ENCODE measurements around the gene MYO1D.

Gene MYO1D

DNA sequence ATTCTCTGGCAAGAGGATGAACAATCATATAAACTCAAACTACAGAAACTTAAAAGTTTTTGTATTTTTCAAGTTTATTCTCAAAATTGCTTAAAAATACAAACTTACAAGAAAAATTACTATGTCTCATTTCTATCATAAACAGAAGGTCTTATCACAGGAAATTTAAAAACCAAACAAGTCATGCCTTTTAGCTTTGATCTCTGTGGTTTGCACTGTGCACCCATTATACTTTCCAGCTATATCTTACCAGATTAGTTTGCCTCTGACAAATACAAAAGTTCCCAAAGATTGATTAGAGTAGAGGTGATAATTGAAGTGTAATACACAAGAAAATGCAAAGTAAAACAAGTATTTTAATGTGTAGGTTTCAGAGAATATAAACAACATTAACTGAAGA, 117.4 kb downstream of the MYO1D start:
- ATAC-seq: no peak
- TF ChIP-seq, protein P1, sequence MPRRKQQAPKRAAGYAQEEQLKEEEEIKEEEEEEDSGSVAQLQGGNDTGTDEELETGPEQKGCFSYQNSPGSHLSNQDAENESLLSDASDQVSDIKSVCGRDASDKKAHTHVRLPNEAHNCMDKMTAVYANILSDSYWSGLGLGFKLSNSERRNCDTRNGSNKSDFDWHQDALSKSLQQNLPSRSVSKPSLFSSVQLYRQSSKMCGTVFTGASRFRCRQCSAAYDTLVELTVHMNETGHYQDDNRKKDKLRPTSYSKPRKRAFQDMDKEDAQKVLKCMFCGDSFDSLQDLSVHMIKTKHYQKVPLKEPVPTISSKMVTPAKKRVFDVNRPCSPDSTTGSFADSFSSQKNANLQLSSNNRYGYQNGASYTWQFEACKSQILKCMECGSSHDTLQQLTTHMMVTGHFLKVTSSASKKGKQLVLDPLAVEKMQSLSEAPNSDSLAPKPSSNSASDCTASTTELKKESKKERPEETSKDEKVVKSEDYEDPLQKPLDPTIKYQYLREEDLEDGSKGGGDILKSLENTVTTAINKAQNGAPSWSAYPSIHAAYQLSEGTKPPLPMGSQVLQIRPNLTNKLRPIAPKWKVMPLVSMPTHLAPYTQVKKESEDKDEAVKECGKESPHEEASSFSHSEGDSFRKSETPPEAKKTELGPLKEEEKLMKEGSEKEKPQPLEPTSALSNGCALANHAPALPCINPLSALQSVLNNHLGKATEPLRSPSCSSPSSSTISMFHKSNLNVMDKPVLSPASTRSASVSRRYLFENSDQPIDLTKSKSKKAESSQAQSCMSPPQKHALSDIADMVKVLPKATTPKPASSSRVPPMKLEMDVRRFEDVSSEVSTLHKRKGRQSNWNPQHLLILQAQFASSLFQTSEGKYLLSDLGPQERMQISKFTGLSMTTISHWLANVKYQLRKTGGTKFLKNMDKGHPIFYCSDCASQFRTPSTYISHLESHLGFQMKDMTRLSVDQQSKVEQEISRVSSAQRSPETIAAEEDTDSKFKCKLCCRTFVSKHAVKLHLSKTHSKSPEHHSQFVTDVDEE (CRISPR knock-in tag; IDR thresholded peaks at IDR 0.05): no peak
- TF ChIP-seq, protein P2, sequence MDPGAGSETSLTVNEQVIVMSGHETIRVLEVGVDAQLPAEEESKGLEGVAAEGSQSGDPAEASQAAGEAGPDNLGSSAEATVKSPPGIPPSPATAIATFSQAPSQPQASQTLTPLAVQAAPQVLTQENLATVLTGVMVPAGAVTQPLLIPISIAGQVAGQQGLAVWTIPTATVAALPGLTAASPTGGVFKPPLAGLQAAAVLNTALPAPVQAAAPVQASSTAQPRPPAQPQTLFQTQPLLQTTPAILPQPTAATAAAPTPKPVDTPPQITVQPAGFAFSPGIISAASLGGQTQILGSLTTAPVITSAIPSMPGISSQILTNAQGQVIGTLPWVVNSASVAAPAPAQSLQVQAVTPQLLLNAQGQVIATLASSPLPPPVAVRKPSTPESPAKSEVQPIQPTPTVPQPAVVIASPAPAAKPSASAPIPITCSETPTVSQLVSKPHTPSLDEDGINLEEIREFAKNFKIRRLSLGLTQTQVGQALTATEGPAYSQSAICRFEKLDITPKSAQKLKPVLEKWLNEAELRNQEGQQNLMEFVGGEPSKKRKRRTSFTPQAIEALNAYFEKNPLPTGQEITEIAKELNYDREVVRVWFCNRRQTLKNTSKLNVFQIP (CRISPR knock-in tag; IDR thresholded peaks at IDR 0.05; ENCODE audit: borderline replicate concordance, low read depth): no peak
- TF ChIP-seq ARNTL (CRISPR knock-in tag; IDR thresholded peaks at IDR 0.05; ENCODE audit: borderline replicate concordance, low read depth) (no peak), SNAI2 (CRISPR knock-in tag; IDR thresholded peaks at IDR 0.05) (no peak), ZFP3 (CRISPR knock-in tag; IDR thresholded peaks at IDR 0.05) (no peak), GLIS3 (CRISPR knock-in tag; IDR thresholded peaks at IDR 0.05) (no peak), PPARA (CRISPR knock-in tag; IDR thresholded peaks at IDR 0.05; ENCODE audit: borderline replicate concordance) (no peak), RARB (CRISPR knock-in tag; IDR thresholded peaks at IDR 0.05) (no peak), TOX (CRISPR knock-in tag; IDR thresholded peaks at IDR 0.05; ENCODE audit: borderline replicate concordance) (no peak), ZNF70 (CRISPR knock-in tag; IDR thresholded peaks at IDR 0.05) (no peak), CSDC2 (CRISPR knock-in tag; IDR thresholded peaks at IDR 0.05) (no peak), OSR1 (CRISPR knock-in tag; IDR thresholded peaks at IDR 0.05) (no peak), ZNF565 (CRISPR knock-in tag; conservative IDR thresholded peaks at IDR 0.05; ENCODE audit: low read depth) (no peak)
- TF ChIP-seq, protein P3, sequence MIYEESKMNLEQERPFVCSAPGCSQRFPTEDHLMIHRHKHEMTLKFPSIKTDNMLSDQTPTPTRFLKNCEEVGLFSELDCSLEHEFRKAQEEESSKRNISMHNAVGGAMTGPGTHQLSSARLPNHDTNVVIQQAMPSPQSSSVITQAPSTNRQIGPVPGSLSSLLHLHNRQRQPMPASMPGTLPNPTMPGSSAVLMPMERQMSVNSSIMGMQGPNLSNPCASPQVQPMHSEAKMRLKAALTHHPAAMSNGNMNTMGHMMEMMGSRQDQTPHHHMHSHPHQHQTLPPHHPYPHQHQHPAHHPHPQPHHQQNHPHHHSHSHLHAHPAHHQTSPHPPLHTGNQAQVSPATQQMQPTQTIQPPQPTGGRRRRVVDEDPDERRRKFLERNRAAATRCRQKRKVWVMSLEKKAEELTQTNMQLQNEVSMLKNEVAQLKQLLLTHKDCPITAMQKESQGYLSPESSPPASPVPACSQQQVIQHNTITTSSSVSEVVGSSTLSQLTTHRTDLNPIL (CRISPR knock-in tag; IDR thresholded peaks at IDR 0.05; ENCODE audit: low read depth): no peak

DNA sequence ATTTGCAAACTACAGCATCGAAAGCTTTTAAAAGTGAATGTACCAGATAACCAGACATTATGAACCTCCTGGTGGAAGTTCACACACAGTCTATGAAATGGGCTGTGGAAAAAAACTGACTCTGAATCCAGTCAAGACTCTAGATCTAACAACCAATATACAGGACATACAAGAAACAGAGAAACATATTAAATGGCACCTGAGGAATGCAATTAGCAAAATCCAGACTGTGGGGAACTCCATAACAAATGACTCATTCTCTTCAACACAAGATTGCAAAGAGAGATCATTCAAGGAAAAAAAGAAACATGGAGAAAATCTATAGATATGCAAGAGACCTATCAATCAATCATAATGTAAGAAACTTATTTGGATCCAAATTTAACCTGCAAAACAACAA, 119.0 kb downstream of the MYO1D start:
- ATAC-seq: peak; percentile 54; the same call in 2 of the 3 replicates
- TF ChIP-seq ARNTL (CRISPR knock-in tag; IDR thresholded peaks at IDR 0.05; ENCODE audit: borderline replicate concordance, low read depth) (no peak), BACH2 (CRISPR knock-in tag; IDR thresholded peaks at IDR 0.05; ENCODE audit: borderline replicate concordance) (no peak), ZNF8 (CRISPR knock-in tag; IDR thresholded peaks at IDR 0.05) (no peak), RARB (CRISPR knock-in tag; IDR thresholded peaks at IDR 0.05) (no peak), TCF4 (CRISPR knock-in tag; IDR thresholded peaks at IDR 0.05; ENCODE audit: borderline replicate concordance) (no peak), ZFP30 (CRISPR knock-in tag; IDR thresholded peaks at IDR 0.05) (no peak), OSR1 (CRISPR knock-in tag; IDR thresholded peaks at IDR 0.05) (no peak), PPARA (CRISPR knock-in tag; IDR thresholded peaks at IDR 0.05; ENCODE audit: borderline replicate concordance) (no peak), ZFP3 (CRISPR knock-in tag; IDR thresholded peaks at IDR 0.05) (no peak), GLIS3 (CRISPR knock-in tag; IDR thresholded peaks at IDR 0.05) (no peak), CSDC2 (CRISPR knock-in tag; IDR thresholded peaks at IDR 0.05) (no peak), SNAI2 (CRISPR knock-in tag; IDR thresholded peaks at IDR 0.05) (no peak), ZNF565 (CRISPR knock-in tag; conservative IDR thresholded peaks at IDR 0.05; ENCODE audit: low read depth) (no peak)
- TF ChIP-seq, protein P2 (CRISPR knock-in tag; IDR thresholded peaks at IDR 0.05; ENCODE audit: borderline replicate concordance, low read depth): no peak
- TF ChIP-seq, protein P1 (CRISPR knock-in tag; IDR thresholded peaks at IDR 0.05): no peak
- TF ChIP-seq, protein P4, sequence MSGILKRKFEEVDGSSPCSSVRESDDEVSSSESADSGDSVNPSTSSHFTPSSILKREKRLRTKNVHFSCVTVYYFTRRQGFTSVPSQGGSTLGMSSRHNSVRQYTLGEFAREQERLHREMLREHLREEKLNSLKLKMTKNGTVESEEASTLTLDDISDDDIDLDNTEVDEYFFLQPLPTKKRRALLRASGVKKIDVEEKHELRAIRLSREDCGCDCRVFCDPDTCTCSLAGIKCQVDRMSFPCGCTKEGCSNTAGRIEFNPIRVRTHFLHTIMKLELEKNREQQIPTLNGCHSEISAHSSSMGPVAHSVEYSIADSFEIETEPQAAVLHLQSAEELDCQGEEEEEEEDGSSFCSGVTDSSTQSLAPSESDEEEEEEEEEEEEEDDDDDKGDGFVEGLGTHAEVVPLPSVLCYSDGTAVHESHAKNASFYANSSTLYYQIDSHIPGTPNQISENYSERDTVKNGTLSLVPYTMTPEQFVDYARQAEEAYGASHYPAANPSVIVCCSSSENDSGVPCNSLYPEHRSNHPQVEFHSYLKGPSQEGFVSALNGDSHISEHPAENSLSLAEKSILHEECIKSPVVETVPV (CRISPR knock-in tag; IDR thresholded peaks at IDR 0.05): no peak
